Right lobe of liver (tissue), 4 donors: ENCODE measurements around the gene MTMR8.

Experiments used
- CTCF ChIP-seq, 4 donors: fragments of 200-600 bp in 3 of 4; fragments of 450-650 bp in 1 of 4; IDR thresholded peaks; one replicate each; pipeline versions ENCODE4 v1.5.1 to v1.8.0; 2016 to 2022; ENCODE audit warnings: antibody characterized with exemption in 4 of 4, mild to moderate bottlenecking in 2 of 4
- POLR2A ChIP-seq: fragments of 450-650 bp; IDR thresholded peaks from one replicate; pipeline ENCODE4 v1.6.1; 2017; ENCODE audit warnings: antibody characterized with exemption, mild to moderate bottlenecking
- donor health status: DM: no; HTN: no; CAD: no.
- donor health status: DM: no; HTN: no; CAD: no.
- donor health status: DM: no; HTN: yes; CAD: no.

GRCh38 chrX:64389489-64389888, 5.8 kb downstream of the MTMR8 start:
- TF ChIP-seq CTCF (IDR thresholded peaks at IDR 0.05) (no peak), POLR2A (no peak)
